ENCODE data around the gene PDK4. TPM values are rescaled to one million over a fixed set of nuclear protein-coding genes. Genes with fewer than 3 reads are reported as not detected.

Gene PDK4
- total RNA-seq, 4 donors from 2014 or later = 37.9 to 453 (median 141) TPM

GRCh38 chr7:95614442-95614940 is 18.2 kb upstream of the PDK4 start:
- Histone ChIP-seq H3K36me3 (no peaks in the 10 kb centered on the region), H3K9me3 (no peaks in the 10 kb centered on the region), H3K27ac (no peak overlapping the region), H3K27me3 (no peaks in the 10 kb centered on the region), H3K4me1 (peaks cover 25 to 30% of the 10 kb centered on the region in 2 donors), H3K4me3 (replicated peaks in 1 of 3) (no peak overlapping the region)
- 100% methylated on average over 1 of the region's 1 CpG for WGBS, 2 donors
- intact Hi-C loops (cut with DNase I) = no loop called here
- no peak for TF ChIP-seq CTCF (IDR thresholded peaks at IDR 0.05)
- no peak for TF ChIP-seq POLR2A (IDR thresholded peaks at IDR 0.05)
- no peak for DNase-seq

GRCh38 chr7:95611224-95611623 is 14.9 kb upstream of the PDK4 start:
- no peak overlapping the region for H3K4me3 ChIP-seq (replicated peaks in 1 of 3)
- TF ChIP-seq CTCF (IDR thresholded peaks at IDR 0.05) (no peak), POLR2A (IDR thresholded peaks at IDR 0.05) (no peak)
- H3K4me1 ChIP-seq = peaks cover 42 to 53% of the 10 kb centered on the region in 2 donors
- H3K27ac ChIP-seq = peak overlapping the region in 2 of 3 donors; percentile 97 to 99
- H3K9me3 ChIP-seq = no peaks in the 10 kb centered on the region
- no peak for DNase-seq
- 91% methylated on average over 2 of the region's 2 CpGs for WGBS, 2 donors
- H3K27me3 ChIP-seq = no peaks in the 10 kb centered on the region
- intact Hi-C loops (cut with DNase I) = no loop called here
- H3K36me3 ChIP-seq = no peaks in the 10 kb centered on the region

- no peak overlapping the region for H3K4me3 ChIP-seq (replicated peaks in 1 of 3)
- peak; percentile 61 to 64 for DNase-seq
- no peaks in the 10 kb centered on the region for H3K9me3 ChIP-seq
- WGBS, 2 donors = 2 to 4% methylated on average over 4 of the region's 4 CpGs
- H3K36me3 ChIP-seq = no peaks in the 10 kb centered on the region
- H3K4me1 ChIP-seq = peaks cover 42 to 67% of the 10 kb centered on the region in 2 donors
- intact Hi-C loops (cut with DNase I) = no loop called here
- TF ChIP-seq CTCF (IDR thresholded peaks at IDR 0.05) = no peak
- peak in 1 of 2 donors; percentile 35 for TF ChIP-seq POLR2A (IDR thresholded peaks at IDR 0.05)
- H3K27ac ChIP-seq = peak overlapping the region; percentile 90 to 99 (median 97)
- H3K27me3 ChIP-seq = no peaks in the 10 kb centered on the region
Measured at GRCh38 chr7:95609277-95609971, 13.1 kb upstream of the PDK4 start.

- TF ChIP-seq POLR2A (IDR thresholded peaks at IDR 0.05) (peak in 1 of 2 donors; percentile 37), CTCF (IDR thresholded peaks at IDR 0.05) (no peak)
- H3K36me3 ChIP-seq = no peaks in the 10 kb centered on the region
- no peaks in the 10 kb centered on the region for H3K27me3 ChIP-seq
- H3K4me3 ChIP-seq (replicated peaks in 1 of 3) = no peak overlapping the region
- DNase-seq = peak; percentile 94 to 96
- H3K9me3 ChIP-seq = no peaks in the 10 kb centered on the region
- intact Hi-C loops (cut with DNase I) = no loop called here
- H3K27ac ChIP-seq = peak overlapping the region; percentile 90 to 99 (median 97)
- 3 to 5% methylated on average over 10 of the region's 10 CpGs for WGBS, 2 donors
- H3K4me1 ChIP-seq = peaks cover 42 to 75% of the 10 kb centered on the region in 2 donors
Measured at GRCh38 chr7:95608359-95609173, 12.2 kb upstream of the PDK4 start.
